Neural cell (in vitro differentiated cells): Measurements from ENCODE around the gene ACAA1. TPM values are rescaled to one million over a fixed set of nuclear protein-coding genes. Genes with fewer than 3 reads are reported as not detected.

Source experiments
- H2AFZ ChIP-seq: fragments of 200-600, 300-800 bp; sonication (generic), shearing (Covaris generic); 2 replicates; pipeline ENCODE4 v1.6.0; 2014; ENCODE audit warnings: low read depth, mild to moderate bottlenecking, antibody characterized with exemption, low read length, moderate library complexity
- H3F3A ChIP-seq: fragments of 200-600 bp; shearing (Covaris generic); 2 replicates; pipeline ENCODE4 v1.6.1; 2016; ENCODE audit warnings: mild to moderate bottlenecking, moderate library complexity, mixed read lengths, antibody characterized with exemption, low read length; ENCODE audit not compliant: insufficient read depth, poor library complexity, severe bottlenecking
- H3K27ac ChIP-seq: fragments of 200-600, 300-800 bp; sonication (generic), shearing (Covaris generic); 2 replicates; pipeline ENCODE4 v1.5.1; 2014; ENCODE audit warnings: mild to moderate bottlenecking, low read length, moderate library complexity
- H3K27me3 ChIP-seq: fragments of 300-800, 200-600 bp; sonication (generic), shearing (Covaris generic); 2 replicates; pipeline ENCODE4 v1.6.0; 2014; ENCODE audit warnings: mild to moderate bottlenecking, low read depth, low read length, moderate library complexity; ENCODE audit not compliant: insufficient read depth
- H3K36me3 ChIP-seq: fragments of 300-800, 200-600 bp; sonication (generic), shearing (Covaris generic); 2 replicates; pipeline ENCODE4 v1.5.1; 2014; ENCODE audit warnings: mild to moderate bottlenecking, antibody characterized with exemption, low read length, moderate library complexity; ENCODE audit not compliant: insufficient read depth
- H3K4me2 ChIP-seq: fragments of 300-800, 200-600 bp; sonication (generic), shearing (Covaris generic); 2 replicates; pipeline ENCODE4 v1.6.0; 2014; ENCODE audit warnings: mild to moderate bottlenecking, low read length
- H3K4me3 ChIP-seq: fragments of 300-800, 200-600 bp; sonication (generic), shearing (Covaris generic); 2 replicates; pipeline ENCODE4 v1.5.1; 2014; ENCODE audit warnings: mild to moderate bottlenecking, low read length, moderate library complexity
- H3K79me2 ChIP-seq: fragments of 200-600 bp; shearing (Covaris generic); replicated peaks from 2 replicates; pipeline ENCODE4 v1.6.0; 2014; ENCODE audit warnings: mild to moderate bottlenecking, low read length, moderate library complexity; ENCODE audit not compliant: insufficient read depth
- H3K9ac ChIP-seq: fragments of 300-800, 200-600 bp; sonication (generic), shearing (Covaris generic); 2 replicates; pipeline ENCODE4 v1.6.1; 2016; ENCODE audit warnings: mild to moderate bottlenecking, low read length, mixed read lengths
- H3K9me2 ChIP-seq: fragments of 200-600 bp; shearing (Covaris generic); 2 replicates; pipeline ENCODE4 v1.6.1; 2016; ENCODE audit warnings: mild to moderate bottlenecking, low read length, mixed read lengths; ENCODE audit not compliant: insufficient read depth
- H3K9me3 ChIP-seq: fragments of 200-600, 300-800 bp; sonication (generic), shearing (Covaris generic); 2 replicates; pipeline ENCODE4 v1.6.1; 2016; ENCODE audit warnings: mild to moderate bottlenecking, mixed run types, low read length, moderate library complexity, mixed read lengths
- H4K20me1 ChIP-seq: fragments of 200-600 bp; shearing (Covaris generic); 2 replicates; pipeline ENCODE4 v1.6.1; 2016; ENCODE audit warnings: mild to moderate bottlenecking, mixed run types; ENCODE audit not compliant: insufficient read depth
- EP300 ChIP-seq: fragments of 450-650 bp; conservative IDR thresholded peaks from 2 replicates; pipeline ENCODE4 v1.6.1; 2014; ENCODE audit warnings: antibody characterized with exemption, mild to moderate bottlenecking, moderate library complexity; ENCODE audit not compliant: poor library complexity, severe bottlenecking
- EZH2 ChIP-seq: fragments of 200-600, 300-800 bp; shearing (Covaris generic), sonication (generic); IDR thresholded peaks from 2 replicates; pipeline ENCODE4 v1.6.1; 2014; ENCODE audit warnings: antibody characterized with exemption, low read length, borderline replicate concordance, mild to moderate bottlenecking; ENCODE audit not compliant: insufficient read depth, poor library complexity, severe bottlenecking
- MXI1 ChIP-seq: fragments of 450-650 bp; conservative IDR thresholded peaks from 2 replicates; pipeline ENCODE4 v1.6.1; 2014; ENCODE audit warnings: antibody characterized with exemption, mild to moderate bottlenecking; ENCODE audit not compliant: poor library complexity, severe bottlenecking
- POLR2AphosphoS5 ChIP-seq: IDR thresholded peaks from 2 replicates; pipeline ENCODE4 v1.6.1; 2012
- RAD21 ChIP-seq: fragments of 450-650 bp; conservative IDR thresholded peaks from 2 replicates; pipeline ENCODE4 v1.6.1; 2014; ENCODE audit warnings: antibody characterized with exemption, mild to moderate bottlenecking, moderate library complexity
- SMC3 ChIP-seq: fragments of 450-650 bp; conservative IDR thresholded peaks from 2 replicates; pipeline ENCODE4 v1.6.1; 2014; ENCODE audit warnings: antibody characterized with exemption, mild to moderate bottlenecking, moderate library complexity; ENCODE audit not compliant: poor library complexity
- TAF1 ChIP-seq: IDR thresholded peaks from 2 replicates; pipeline ENCODE4 v1.6.1; 2012; ENCODE audit warnings: low read depth
- polyA plus RNA-seq: library from polyadenylated mRNA; depleted of rRNA; stranded (reverse); fragments of >200 nt; gene quantifications from 2 replicates; pipeline ENCODE4 v1.2.3, GENCODE V29; 2014
- TF ChIP-seq, protein P1 (sequence below): IDR thresholded peaks from 2 replicates; pipeline ENCODE4 v1.6.1; 2012; ENCODE audit warnings: borderline replicate concordance
- TF ChIP-seq, protein P2 (sequence below): fragments of 450-650 bp; IDR thresholded peaks from 2 replicates; pipeline ENCODE4 v1.5.1; 2014; ENCODE audit warnings: antibody characterized with exemption, mild to moderate bottlenecking, moderate library complexity; ENCODE audit not compliant: poor library complexity, severe bottlenecking

Gene ACAA1
- polyA plus RNA-seq, 1 donor from 2014 or later = 59.1 TPM

DNA sequence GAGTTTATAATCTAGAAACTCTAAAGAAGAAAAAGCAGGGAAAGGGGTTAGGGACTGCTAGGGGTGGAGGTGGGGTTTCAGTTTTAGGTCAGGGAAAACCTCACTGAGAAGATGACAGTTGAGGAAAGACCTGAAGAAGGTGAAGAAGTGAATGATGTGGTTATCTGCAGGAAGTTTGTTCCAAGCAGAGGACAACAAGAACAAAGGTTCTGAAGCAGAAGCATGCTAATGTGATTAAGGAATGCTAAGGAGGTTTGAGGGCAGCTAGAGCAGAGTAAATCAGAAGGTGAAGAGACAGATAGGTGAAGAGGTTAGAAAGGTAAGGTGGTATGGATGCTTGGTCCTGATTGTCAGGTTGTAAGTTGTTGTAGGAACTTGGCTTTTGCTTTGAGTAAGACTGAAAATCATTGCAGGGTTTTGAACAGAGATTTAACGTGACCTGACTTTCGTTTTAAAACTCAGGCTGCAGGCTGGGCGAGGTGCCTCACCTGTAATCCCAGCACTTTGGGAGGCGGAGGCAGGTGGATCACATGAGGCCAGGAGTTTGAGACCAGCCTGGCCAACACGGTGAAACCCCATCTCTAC, 37.0 kb upstream of the ACAA1 start:
- H3K27me3 ChIP-seq = no peaks in the 10 kb centered on the region
- no peaks in the 10 kb centered on the region for H4K20me1 ChIP-seq
- no peak overlapping the region for H3K4me3 ChIP-seq
- no peak for TF ChIP-seq TAF1
- TF ChIP-seq, protein P1, sequence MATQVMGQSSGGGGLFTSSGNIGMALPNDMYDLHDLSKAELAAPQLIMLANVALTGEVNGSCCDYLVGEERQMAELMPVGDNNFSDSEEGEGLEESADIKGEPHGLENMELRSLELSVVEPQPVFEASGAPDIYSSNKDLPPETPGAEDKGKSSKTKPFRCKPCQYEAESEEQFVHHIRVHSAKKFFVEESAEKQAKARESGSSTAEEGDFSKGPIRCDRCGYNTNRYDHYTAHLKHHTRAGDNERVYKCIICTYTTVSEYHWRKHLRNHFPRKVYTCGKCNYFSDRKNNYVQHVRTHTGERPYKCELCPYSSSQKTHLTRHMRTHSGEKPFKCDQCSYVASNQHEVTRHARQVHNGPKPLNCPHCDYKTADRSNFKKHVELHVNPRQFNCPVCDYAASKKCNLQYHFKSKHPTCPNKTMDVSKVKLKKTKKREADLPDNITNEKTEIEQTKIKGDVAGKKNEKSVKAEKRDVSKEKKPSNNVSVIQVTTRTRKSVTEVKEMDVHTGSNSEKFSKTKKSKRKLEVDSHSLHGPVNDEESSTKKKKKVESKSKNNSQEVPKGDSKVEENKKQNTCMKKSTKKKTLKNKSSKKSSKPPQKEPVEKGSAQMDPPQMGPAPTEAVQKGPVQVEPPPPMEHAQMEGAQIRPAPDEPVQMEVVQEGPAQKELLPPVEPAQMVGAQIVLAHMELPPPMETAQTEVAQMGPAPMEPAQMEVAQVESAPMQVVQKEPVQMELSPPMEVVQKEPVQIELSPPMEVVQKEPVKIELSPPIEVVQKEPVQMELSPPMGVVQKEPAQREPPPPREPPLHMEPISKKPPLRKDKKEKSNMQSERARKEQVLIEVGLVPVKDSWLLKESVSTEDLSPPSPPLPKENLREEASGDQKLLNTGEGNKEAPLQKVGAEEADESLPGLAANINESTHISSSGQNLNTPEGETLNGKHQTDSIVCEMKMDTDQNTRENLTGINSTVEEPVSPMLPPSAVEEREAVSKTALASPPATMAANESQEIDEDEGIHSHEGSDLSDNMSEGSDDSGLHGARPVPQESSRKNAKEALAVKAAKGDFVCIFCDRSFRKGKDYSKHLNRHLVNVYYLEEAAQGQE = no peak
- no peak for TF ChIP-seq RAD21
- TF ChIP-seq EP300 = no peak
- no peak for TF ChIP-seq EZH2
- no peak for TF ChIP-seq POLR2AphosphoS5
- TF ChIP-seq SMC3 = no peak
- no peak for TF ChIP-seq MXI1
- TF ChIP-seq, protein P2, sequence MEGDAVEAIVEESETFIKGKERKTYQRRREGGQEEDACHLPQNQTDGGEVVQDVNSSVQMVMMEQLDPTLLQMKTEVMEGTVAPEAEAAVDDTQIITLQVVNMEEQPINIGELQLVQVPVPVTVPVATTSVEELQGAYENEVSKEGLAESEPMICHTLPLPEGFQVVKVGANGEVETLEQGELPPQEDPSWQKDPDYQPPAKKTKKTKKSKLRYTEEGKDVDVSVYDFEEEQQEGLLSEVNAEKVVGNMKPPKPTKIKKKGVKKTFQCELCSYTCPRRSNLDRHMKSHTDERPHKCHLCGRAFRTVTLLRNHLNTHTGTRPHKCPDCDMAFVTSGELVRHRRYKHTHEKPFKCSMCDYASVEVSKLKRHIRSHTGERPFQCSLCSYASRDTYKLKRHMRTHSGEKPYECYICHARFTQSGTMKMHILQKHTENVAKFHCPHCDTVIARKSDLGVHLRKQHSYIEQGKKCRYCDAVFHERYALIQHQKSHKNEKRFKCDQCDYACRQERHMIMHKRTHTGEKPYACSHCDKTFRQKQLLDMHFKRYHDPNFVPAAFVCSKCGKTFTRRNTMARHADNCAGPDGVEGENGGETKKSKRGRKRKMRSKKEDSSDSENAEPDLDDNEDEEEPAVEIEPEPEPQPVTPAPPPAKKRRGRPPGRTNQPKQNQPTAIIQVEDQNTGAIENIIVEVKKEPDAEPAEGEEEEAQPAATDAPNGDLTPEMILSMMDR = no peak
- H3K9ac ChIP-seq = no peak overlapping the region
- no peaks in the 10 kb centered on the region for H3K9me3 ChIP-seq
- H3K4me2 ChIP-seq = no peak overlapping the region
- no peaks in the 10 kb centered on the region for H3K9me2 ChIP-seq
- no peaks in the 10 kb centered on the region for H3F3A ChIP-seq
- H2AFZ ChIP-seq = no peak overlapping the region
- H3K36me3 ChIP-seq = no peaks in the 10 kb centered on the region
- peaks cover 57% of the 10 kb centered on the region for H3K79me2 ChIP-seq
- no peak overlapping the region for H3K27ac ChIP-seq

DNA sequence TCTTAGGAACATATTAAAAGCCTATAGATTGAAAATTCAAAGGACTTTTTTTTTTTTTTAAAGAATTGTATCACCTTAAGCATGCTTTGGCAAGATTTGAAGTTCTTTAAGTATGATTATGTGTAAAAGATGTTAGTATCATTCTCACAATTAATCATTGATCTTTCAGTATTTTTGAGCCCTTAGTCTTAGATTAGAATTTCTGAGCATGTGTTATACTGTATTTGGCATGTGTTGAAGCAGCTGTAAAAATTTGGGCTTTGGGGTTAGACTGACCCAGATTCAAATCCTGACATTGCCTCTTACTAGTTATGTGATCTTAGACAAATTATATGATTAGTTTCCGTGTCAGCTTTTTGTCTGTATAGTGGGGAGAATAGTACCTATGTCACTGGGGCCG, 34.7 kb upstream of the ACAA1 start:
- no peaks in the 10 kb centered on the region for H3K27me3 ChIP-seq
- TF ChIP-seq MXI1 (no peak), RAD21 (no peak), POLR2AphosphoS5 (no peak), EZH2 (no peak), EP300 (no peak), SMC3 (no peak), TAF1 (no peak)
- TF ChIP-seq, protein P2 = no peak
- TF ChIP-seq, protein P1 = no peak
- no peak overlapping the region for H2AFZ ChIP-seq
- no peak overlapping the region for H3K9ac ChIP-seq
- H3K4me3 ChIP-seq = no peak overlapping the region
- H3K9me2 ChIP-seq = no peaks in the 10 kb centered on the region
- peaks cover 78% of the 10 kb centered on the region for H3K79me2 ChIP-seq
- no peak overlapping the region for H3K27ac ChIP-seq
- no peaks in the 10 kb centered on the region for H4K20me1 ChIP-seq
- H3F3A ChIP-seq = no peaks in the 10 kb centered on the region
- H3K9me3 ChIP-seq = no peaks in the 10 kb centered on the region
- no peak overlapping the region for H3K4me2 ChIP-seq
- H3K36me3 ChIP-seq = no peaks in the 10 kb centered on the region
